NCI-H748 (cell line): ENCODE data around the gene SHC1.

ENCODE experiments used
- DNase-seq: peaks from one replicate; lab custom pipeline; 2025; ENCODE audit not compliant: unreplicated experiment; lab: John Stamatoyannopoulos, UW

The SHC1 gene

DNA sequence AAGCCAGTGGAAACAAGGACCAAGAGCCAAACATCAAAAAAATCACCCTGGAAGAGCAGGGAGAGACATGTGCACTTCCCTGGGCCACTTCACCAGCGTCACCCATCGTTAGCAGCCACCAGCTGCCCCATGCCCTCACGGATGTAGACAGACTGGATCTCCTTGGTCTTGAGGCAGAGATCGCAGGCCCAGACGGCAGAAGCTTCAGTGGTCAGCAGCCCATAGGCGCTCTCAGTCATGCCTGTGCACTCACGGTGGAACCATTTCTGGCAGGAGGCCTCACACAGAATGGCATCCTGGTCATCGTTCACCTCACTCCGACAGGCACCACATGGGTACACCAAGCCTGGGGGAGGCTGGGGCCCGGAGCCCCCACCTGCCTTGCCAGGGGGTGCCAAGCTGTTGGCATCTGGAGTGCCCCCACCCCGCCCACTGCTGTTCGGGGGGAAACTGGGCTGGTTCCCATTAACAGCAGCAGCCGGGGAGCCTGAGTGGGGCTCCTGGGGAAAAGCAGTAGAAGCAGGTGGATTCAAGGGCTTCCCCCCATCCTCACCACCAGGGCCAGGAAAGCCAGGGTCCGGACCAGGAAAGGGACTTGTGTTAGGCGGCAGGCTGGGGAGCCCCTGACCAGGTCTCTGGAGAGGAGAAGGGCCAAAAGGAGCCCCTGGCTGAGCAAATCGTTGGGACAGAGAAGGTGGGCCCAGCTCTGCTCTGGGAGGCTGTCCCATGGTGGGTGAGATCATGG is 11.7 kb downstream of the SHC1 start:
- DNase-seq = no peak

DNA sequence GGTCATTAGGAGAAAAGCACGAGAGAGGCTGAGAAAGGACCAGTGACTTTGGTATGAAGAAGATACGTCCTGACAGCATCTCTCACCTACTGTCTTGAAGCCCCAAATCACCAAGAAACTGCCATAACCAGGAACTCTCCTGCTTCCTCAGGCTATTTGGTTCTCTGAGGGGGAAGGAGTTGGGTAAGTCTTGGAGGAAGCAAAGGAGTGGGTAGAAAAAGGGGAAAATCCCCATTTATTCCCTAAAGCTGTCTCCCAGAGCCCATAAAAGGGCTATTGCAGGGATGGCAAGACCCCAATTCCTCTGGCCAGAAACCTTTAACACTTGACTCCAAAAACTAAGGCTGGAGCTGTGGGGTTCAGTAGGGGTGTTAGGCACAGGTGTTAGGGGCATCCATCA is 12.5 kb downstream of the SHC1 start:
- no peak for DNase-seq

DNA sequence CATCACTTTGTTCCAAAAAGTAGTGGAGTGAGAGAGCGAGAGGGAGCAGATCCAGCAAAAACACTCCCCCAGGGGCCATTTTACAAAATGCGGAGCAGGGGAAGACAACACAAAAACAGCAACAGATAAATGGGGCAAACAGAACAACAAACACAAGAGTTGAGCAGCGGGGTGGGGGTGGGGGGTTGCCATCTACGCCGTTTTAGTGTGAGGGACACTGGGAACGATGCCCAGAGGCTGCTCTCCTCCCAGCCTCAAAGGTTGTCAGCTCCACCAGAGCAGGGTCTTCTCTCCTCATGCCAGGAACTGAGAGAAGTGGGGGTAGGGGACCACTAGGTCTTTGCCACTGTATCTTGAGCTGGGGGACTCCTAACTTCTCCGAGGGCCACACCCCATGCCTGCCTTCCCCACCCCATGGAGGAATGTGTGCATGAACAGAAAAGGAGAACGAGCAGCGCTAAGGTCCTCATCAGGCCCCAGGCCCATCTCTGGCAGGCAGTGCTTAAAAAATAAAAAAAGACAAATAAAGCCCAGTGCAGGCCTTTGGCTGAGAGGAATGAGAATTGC is 13.4 kb downstream of the SHC1 start:
- DNase-seq = no peak

DNA sequence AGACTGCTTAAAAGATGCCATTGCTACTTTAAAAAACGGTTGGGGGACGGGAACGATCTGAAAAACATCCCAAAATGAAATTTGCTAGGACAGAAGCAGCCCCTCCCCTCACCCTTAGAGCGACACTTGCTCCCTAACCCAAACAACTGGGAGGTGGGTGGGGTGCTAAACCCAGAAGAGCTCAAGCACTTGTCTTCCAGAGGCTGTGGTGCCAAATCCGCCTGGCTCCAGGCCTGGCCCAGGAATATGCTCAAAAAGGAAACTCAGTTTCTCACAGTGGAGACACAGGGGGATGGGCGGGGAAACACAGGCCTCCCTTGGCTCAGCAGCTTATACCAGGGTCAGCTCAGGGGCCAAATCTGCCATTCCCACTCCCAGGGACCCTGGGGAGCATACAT is 14.0 kb downstream of the SHC1 start:
- no peak for DNase-seq

DNA sequence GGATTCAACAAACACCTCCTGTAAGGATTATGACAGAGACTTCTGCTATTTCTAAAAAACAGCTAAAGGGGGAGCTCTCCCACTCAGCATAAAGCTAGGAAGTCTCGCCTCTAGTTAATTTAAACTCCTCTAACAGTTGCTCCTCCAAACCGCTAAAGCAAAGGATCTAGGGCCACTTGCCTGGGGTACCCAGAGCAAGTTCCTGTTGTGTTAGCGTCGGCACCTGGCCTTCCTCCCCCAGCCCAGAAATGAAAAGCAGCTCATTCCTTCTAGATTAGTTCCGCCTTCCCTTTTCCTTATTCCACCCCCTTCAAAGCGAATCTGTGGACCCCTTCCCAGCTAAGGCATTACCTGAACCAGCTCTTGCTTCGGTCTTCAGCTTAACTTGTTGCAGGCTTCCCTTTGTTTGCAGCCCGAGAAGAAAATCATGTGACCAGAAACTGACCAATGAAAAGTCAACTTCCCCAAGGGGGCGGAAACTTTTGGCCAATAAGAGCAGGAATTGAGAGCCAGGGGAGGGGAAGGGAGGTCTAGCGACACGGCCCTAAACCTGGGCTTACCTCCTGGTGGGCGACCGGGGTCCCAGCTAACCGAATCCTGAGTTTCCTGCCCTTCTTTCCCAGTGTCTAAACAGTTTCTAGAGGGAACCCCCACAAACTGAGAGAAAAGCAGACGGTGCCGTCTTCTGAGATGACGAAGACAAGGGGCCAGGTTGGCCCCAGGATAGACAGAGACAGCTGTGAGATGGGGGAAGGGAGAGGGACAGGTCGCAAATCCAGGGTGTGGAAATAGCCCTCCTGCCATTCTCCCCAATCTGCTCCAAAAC is 14.6 kb downstream of the SHC1 start, which contains the start of gene PBXIP1:
PBXIP1 (minus strand) TSS at position 382 of the 826 bp plus-strand sequence. CDS start 2,378 bp downstream, outside the sequence.
- peak; percentile 92 for DNase-seq

DNA sequence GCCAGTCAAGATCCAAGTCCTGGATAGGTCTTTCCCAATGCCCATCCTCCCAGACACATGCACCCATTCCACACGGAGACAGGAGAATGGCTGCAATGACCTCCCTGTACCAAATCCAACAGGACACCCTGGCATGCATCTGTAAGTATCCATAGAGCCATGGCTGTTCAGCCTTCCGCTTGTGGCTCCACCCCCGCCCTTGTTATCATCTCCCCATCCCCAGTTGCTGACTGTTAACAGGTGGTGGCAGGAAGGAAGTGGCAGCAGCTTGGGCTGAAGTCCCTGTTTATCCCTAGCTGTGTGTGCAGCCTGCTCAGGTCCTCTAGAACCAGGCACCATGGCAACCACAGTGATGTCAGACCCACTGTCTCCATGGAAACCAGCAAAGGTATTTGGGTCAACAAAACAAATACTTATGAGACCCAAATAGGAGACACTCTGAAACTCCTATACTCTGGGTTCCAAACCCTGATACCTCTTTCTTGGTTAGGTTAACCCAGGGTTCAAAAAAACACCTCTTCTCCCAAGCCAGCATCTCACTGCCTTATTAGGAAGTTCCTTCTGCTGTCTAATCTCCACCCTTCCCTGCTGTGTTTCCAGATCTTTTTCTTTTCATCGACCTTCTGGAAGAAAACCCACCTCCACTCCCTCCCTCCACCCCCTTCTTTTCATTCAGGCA is 15.4 kb downstream of the SHC1 start:
- DNase-seq = peak; percentile 89

DNA sequence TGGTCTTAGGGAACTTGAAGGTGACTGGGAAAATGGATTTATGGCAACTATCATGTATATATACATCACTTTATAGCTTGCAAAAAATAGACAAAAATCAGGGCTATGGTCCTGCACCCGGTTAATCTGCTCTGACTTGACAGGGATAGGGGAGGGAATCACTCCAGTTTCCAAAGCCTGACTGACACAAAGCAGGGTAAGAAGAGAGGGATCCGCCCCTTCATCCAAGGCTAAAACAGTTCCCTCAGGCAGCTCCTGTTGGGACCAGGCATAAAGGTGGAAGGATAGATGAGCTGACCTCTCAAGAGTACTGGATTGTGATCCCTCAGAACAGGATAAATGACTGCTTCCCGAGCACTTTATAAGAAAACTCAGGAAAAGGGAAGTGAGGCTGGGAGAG is 16.0 kb downstream of the SHC1 start:
- DNase-seq = no peak

DNA sequence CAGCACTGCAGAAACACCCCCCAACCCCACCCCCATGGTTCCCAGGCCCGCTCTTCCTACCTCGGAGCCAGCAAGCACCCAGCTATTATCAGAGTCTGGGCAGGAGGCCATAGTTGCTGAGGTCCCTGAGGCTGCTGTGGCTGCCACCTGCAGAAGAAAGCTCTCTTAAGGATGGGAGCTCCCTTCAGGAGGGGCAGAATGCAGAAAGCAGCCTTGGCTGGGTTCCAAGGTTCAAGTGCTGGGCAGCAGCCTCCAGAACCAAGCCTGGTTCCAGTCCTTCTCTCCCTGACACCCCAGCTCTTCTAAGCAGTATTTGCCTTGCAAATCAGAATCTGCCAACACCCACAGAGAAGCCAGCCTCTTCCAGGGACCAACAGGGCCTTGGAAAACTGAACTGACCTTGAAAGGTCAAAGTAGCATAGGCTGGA is 16.9 kb downstream of the SHC1 start:
- DNase-seq = no peak

DNA sequence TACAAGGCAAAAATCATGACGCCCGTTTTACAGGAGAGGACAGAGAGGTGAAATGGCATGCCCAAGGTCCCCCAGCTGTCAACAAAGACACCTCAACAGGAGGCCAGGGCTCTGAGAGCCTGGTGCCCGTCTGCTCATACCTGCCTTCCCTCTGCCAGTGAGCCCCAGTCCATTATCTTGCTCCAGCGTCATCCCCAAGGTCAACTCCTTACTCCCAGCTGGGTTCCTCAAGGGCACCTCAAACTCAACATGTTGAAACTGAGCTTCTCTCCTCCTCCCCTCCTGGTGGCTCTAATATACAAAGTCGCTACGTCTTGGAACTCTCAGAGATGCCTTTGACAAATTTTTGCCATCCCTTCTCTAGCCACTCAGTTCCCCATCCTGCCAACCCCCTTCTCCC is 17.9 kb downstream of the SHC1 start:
- DNase-seq = no peak

DNA sequence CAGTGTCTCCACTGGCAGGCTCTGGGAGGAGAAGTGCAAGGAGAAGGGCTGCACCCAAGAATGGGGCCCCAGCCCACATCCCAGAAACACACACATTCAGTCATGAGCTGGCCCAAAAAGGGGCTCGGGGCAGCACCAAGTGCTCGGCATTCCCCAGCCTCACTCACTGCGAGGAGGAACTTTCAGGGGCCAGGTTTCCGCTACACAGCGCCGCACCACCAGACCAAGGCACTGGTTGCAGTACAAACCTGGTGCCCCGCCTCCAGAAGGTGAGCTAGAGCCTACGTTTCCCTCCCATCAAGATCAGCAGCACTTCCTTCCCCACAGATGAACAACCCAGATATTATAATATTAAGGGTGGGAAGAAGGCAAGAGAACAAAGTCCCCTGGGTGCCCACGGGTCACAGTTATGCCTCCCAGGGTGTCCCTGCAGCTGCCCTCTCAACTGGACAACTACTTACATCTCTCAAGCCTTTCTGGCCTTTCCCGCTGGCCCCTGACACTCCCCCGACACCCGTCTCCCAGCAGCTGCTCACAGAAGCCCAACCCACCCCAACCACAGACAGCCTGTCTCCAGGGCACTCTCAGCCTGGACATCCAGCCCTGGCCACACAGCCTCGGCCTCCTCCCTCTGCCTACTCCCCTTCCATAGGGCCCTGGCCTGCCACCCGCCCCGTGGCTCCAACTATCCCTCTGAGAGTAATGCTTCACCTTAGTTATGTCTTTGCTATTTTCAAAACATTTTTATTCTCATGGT is 18.5 kb downstream of the SHC1 start:
- DNase-seq = no peak

DNA sequence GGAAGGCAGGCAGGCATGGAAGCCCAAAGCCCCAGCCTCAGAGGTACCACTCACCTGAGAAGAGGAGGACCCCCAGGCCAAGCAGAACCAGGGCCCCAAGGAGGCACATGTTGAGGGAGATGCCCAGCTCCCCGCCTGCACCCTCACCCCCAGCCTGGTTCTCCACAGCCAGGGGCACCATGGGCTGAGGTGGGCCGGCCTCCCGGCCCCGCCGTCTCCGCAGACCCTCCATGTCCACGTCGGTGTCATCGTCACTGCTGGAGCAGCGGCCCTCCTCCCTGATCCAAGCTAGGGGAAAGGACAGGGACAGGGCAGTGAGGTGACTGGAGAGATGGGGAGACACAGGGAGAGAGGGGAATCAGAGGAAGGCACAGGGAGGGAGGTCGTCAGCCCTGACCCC is 22.5 kb downstream of the SHC1 start:
- DNase-seq = no peak

DNA sequence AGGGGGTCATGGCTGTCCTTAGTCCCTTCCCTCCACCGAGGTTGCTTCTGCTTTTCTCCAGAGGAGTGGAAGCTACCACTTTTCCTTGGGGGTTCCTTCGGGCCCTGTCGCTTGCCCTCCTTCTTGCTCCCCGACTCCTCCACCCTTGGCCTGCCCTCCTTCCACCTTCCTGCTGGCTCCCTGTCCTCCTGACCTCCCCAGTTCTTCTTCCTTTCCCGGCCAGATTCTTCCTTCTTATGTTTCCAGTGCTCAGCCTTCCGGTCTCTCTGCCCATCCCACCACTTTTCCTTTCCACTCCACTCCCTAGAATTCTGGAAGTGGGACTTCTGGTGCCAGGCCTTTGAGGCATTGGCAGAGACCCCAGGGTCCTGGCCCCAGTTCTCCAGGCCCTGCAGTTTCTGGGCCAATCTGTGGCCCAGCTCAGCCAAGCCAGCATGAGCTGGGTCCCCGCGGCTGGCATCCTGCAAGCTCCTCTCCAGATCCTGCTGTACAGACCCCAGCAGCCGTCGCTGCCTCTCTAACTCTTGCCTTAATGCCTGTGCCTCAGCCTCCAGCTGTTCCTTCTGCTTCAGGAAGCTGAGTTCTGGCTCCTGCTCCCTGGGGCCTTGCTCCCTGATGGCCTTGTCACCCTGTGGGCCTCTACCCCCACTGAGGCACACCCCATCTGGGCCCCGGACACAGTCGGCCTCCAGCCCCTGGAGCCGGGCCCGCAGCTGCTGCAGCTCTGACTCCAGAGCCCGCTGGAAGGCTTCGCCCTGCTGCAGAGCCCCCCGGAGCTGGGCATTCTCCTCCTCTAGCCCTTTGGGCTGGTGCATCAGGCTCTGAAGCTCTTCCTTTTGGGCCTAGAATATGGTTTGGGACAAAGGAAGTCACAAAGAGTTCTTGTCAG is 24.3 kb downstream of the SHC1 start:
- no peak for DNase-seq

DNA sequence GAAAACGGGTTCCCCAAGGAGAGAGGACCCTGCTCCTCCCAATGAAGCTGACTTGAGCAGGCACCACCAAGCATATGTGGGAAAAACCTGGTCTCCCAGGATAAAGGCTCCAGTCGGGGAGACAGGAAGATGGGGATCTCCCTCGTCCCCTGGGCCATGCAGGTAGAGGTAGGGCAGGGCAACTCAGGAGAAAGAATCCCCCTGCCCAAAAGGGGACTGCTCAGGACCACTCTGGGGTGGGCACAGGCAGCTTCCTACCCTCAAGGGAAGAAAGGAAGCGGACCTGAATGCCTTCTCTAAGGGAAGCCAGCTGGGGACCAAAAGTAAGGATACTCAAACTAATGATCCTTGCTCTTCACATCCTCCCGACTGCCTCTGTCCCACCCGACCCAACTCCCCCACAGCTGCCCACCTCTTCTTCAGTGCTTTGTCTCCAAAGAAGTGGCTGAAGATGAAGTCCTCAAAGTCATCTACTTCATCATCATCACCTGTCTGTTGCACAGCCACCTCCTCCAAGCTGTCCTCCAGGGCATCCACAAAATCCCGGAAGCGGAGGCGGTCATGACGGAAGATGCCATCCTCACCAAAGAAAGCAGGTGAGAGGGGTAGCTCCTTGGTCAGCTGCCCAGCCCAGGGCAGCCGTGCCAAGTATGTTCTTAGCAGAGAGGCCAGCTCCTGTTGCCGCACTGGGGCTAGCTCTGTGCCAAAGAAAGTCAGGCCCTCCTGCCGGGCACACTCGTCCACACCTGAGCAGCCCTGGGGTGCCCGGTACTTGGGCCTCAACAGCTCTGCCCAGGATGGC is 25.2 kb downstream of the SHC1 start:
- DNase-seq = no peak

DNA sequence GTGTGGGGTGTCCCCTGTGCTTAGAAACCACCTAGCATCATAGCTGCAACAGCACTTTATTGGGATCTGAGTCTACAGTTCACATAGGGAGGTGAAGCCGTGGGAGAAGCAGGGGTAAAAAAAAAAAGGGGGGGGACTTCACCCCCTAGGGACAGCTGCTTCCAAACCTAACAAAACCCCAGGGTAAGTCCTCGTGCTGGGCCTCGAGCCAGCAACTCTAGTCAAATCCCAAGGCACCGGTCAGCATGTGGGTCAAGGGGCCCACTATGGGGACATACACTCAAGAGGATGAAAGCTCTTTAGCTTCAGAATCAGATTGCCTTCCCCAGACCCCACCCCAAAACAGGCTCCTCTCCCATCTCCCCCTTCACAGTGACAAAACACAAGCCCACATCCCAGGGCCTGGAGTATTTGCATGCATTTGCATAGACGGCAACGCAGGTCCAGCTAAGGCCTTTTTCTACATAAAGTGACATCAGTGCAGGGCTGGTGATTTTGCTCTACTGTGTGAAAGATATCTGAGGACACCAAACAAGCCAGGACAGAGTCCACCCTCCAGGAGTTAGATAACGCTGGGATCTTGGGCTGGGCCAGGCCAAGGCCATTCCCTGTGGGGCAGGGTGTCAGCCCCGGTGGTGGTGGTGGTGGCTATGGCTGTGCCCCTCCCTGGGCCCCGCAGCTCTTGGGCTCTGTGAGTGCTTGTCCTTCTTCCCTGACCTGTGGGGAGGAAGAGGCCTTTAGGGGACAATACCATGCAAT is 26.0 kb downstream of the SHC1 start:
- no peak for DNase-seq

DNA sequence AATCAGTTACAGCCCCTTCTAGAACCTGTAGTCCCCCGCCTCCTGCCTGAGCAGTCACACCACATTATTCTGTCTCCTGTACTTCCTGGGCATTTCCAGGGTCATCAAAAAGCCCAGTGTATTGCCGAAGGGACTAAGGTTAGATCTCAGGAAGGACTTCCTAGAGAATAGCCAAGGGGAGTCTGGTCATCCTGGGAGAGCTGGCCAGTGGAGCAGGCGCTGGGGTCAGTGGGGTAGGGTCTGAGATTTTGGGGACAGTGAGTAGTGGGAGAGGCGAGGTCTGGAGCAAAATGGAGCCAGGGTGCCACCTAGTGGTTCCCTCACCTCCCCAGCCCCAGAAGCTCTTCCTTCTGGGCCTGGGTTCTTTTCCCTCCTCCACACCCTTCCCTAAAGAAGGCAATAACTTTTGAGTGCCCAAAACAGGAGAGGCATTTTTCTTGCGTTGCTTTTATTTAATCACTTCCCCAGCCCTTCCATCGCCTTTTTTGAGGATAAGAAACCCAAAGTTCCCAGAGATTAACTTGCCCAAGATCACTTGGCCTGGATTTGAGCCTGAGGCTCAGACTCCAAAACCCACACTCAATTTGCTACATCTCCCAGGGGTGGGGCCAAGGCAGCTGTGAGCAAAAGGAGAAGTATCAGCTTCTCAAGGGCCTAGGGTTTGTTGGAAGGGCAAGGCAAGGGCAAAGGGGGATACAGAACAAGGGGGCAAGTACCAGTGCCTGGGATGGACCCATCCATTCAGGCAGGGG is 26.7 kb downstream of the SHC1 start:
- DNase-seq = peak; percentile 37

DNA sequence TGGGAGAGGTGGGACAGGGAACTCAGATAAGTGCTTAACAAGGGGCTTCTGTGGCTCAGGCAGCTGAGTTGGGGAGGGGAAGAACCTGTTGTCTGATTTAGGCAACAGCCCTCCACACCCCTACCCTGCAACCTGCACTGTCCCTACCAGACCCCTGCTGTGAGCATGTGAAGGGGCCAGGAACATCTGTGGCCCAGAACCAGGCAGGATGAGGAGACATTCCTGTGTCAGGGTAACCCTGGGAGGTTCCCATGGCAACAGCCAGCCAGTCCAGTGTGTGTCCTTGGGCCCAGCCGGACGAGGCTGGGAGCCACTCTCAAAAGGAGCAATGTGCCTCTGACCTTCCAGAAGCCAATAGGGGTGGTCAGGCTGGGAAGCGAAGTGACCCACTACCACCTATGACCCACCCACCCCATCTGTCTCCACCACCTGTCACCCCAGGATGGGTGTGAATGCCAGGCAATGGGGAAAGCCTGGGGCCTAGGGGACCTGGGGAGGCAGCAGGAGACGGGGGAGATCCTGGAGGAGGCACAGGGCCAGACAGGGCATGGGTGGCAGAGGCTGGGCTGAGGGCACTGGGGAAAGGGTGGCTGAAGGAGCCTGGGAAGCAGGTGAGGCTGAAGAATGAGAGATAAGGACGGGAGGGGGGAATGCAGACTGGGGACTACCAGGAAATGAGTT is 29.1 kb downstream of the SHC1 start:
- peak; percentile 14 for DNase-seq

DNA sequence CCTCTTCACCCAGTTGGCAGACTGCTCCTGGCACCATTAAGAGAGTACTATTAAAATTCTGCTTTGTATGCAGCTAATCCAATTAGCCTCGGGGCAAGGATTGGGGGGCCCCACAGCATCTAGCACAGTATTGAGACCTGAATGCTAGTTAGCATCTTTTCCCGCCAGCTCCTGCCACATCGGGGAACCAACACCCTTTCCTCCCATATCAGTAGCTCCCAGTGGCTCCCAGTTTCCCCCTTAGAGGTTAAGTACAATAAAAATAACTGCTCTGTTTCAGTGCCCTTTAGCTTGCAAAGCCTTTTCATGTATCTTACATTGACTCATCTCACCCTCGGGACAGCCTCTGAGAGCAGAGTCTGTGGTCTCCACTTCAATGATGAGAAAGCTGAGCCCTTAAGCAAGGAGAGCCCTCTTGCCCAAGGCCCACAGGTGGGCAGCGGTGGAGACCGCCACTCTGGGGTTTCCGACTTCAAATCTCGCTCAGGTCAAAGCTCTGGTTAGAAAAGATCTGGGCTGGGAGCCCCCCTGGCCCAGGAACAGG is 29.8 kb downstream of the SHC1 start:
- DNase-seq = no peak
